Measurements from ENCODE around the gene NRBF2.
"Not testable (repeated sequence)": the region's sequence is repeated elsewhere in the genome, so short reads cannot be mapped to it uniquely, and the experiment has no call there.

Gene NRBF2

DNA sequence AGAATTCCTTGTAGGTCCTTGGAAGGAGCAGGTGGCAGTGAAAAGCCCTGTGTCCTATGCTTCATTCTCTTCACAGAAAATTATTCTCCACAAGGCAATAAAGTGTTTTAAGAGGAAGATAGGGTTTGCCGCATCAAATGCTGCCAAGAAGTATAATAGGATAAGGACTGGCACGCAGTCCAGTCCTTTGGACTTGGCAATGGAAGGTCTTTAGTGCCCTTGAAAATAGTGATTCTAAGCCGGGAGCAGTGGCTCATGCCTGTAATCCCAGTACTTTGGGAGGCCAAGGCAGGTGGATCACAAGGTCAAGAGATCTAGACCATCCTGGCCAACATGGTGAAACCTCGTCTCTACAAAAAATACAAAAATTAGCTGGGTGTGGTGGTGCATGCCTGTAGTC lies 29.9 kb upstream of the NRBF2 start:
- H3K36me3 ChIP-seq (ENCODE audit: control insufficient read depth, insufficient read depth, low read length); H3K27ac ChIP-seq (ENCODE audit: low read depth, low read length); H3K9ac ChIP-seq (ENCODE audit: low read length); H3K27me3 ChIP-seq (ENCODE audit: control insufficient read depth, insufficient read depth, low read length); H3K4me3 ChIP-seq (ENCODE audit: low read depth, low read length); H3K9me3 ChIP-seq (ENCODE audit: control insufficient read depth, insufficient read depth, low read depth, low read length): not testable (repeated sequence)
- H3K4me1 ChIP-seq (ENCODE audit: control insufficient read depth, insufficient read depth, low read length), result peaks cover 15% of the 10 kb centered on the region

GRCh38 chr10:63103971-63104409 lies 29.1 kb upstream of the NRBF2 start:
- Histone ChIP-seq H3K9ac (ENCODE audit: low read length) (no peak overlapping the region), H3K27ac (ENCODE audit: low read depth, low read length) (no peak overlapping the region), H3K4me3 (ENCODE audit: low read depth, low read length) (no peak overlapping the region), H3K27me3 (ENCODE audit: control insufficient read depth, insufficient read depth, low read length) (no peaks in the 10 kb centered on the region), H3K36me3 (ENCODE audit: control insufficient read depth, insufficient read depth, low read length) (no peaks in the 10 kb centered on the region), H3K4me1 (ENCODE audit: control insufficient read depth, insufficient read depth, low read length) (peaks cover 15% of the 10 kb centered on the region), H3K9me3 (ENCODE audit: control insufficient read depth, insufficient read depth, low read depth, low read length) (no peaks in the 10 kb centered on the region)

DNA sequence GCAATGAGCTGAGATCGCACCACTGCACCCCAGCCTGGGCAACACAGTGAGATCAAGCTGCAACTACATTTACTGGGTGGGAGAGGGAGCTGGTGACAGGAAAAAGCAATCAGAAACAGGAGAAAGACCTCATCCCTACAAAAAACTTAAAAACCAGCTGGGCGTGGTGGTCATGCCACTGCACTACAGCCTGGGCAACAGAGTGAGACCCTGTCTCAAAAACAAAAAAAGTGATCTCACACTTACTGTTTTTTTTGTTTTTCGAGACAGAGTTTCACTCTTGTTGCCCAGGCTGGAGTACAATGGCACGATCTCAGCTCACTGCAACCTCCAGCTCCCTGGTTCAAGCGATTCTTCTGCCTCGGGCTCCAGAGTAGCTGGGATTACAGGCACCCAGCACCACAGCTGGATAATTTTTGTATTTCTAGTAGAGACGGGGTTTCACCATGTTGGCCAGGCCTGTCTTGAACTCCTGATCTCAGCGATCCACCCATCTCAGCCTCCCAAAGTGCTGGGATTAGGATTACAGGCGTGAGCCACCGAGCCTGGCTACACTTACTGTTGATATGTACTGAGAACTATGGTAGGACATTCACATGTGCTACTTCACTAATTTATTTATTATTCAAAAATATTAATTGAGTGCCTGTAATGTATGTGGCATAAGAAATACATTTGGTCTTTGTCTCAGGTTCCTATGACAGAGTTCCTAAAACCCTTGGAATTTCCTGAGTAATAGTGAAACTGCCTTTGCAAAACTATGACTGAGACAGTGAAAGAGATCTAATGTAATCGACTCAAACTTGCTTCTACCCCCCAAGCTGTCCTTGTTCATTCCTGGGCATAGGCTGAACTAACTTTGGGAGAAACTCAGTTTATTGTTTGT lies 27.7 kb upstream of the NRBF2 start:
- peaks cover 15% of the 10 kb centered on the region for H3K4me1 ChIP-seq (ENCODE audit: control insufficient read depth, insufficient read depth, low read length)
- H3K9me3 ChIP-seq (ENCODE audit: control insufficient read depth, insufficient read depth, low read depth, low read length), result no peaks in the 10 kb centered on the region
- H3K27me3 ChIP-seq (ENCODE audit: control insufficient read depth, insufficient read depth, low read length), result no peaks in the 10 kb centered on the region
- H3K4me3 ChIP-seq (ENCODE audit: low read depth, low read length), result no peak overlapping the region
- H3K36me3 ChIP-seq (ENCODE audit: control insufficient read depth, insufficient read depth, low read length), result no peaks in the 10 kb centered on the region
- no peak overlapping the region for H3K9ac ChIP-seq (ENCODE audit: low read length)
- H3K27ac ChIP-seq (ENCODE audit: low read depth, low read length), result no peak overlapping the region

DNA sequence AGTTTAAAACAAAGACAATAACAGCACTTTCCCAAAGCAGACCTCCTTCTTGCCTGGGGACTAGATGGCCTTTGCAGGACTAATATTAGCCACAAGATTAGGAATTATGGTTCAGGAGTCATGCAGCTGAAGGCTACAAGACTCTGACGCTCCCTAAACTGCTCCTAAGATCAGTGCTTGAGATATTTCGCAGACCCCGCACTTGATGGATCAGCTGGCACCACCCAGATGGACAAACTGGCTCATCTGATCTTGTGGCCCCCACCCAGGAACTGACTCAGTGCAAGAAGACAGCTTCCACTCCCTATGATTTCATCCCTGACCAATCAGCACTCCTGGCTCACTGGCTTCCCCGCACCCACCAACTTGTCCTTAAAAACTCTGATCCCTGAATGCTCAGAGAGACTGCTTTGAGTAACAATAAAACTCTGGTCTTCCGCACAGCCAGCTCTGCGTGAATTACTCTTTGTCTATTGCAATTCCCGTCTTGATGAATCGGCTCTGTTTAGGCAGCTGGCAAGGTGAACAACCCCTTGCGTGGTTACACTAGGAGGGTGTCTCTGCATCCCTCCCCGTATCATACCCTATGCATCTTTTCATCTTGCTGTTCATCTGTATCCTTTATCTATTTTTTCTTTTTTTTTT lies 26.9 kb upstream of the NRBF2 start:
- Histone ChIP-seq H3K9me3 (ENCODE audit: control insufficient read depth, insufficient read depth, low read depth, low read length) (no peaks in the 10 kb centered on the region), H3K4me3 (ENCODE audit: low read depth, low read length) (no peak overlapping the region), H3K27me3 (ENCODE audit: control insufficient read depth, insufficient read depth, low read length) (no peaks in the 10 kb centered on the region), H3K9ac (ENCODE audit: low read length) (no peak overlapping the region), H3K27ac (ENCODE audit: low read depth, low read length) (no peak overlapping the region), H3K4me1 (ENCODE audit: control insufficient read depth, insufficient read depth, low read length) (peaks cover 15% of the 10 kb centered on the region), H3K36me3 (ENCODE audit: control insufficient read depth, insufficient read depth, low read length) (no peaks in the 10 kb centered on the region)

- no peaks in the 10 kb centered on the region for H3K36me3 ChIP-seq (ENCODE audit: control insufficient read depth, insufficient read depth, low read length)
- H3K9me3 ChIP-seq (ENCODE audit: control insufficient read depth, insufficient read depth, low read depth, low read length), result no peaks in the 10 kb centered on the region
- H3K4me1 ChIP-seq (ENCODE audit: control insufficient read depth, insufficient read depth, low read length), result peaks cover 15% of the 10 kb centered on the region
- no peaks in the 10 kb centered on the region for H3K27me3 ChIP-seq (ENCODE audit: control insufficient read depth, insufficient read depth, low read length)
- H3K4me3 ChIP-seq (ENCODE audit: low read depth, low read length), result no peak overlapping the region
- no peak overlapping the region for H3K27ac ChIP-seq (ENCODE audit: low read depth, low read length)
- no peak overlapping the region for H3K9ac ChIP-seq (ENCODE audit: low read length)
Measured at GRCh38 chr10:63107943-63108437, 25.1 kb upstream of the NRBF2 start.

GRCh38 chr10:63110940-63111339 lies 22.2 kb upstream of the NRBF2 start:
- H3K4me3 ChIP-seq (ENCODE audit: low read depth, low read length), result no peak overlapping the region
- peaks cover 7% of the 10 kb centered on the region for H3K4me1 ChIP-seq (ENCODE audit: control insufficient read depth, insufficient read depth, low read length)
- H3K36me3 ChIP-seq (ENCODE audit: control insufficient read depth, insufficient read depth, low read length), result no peaks in the 10 kb centered on the region
- H3K27me3 ChIP-seq (ENCODE audit: control insufficient read depth, insufficient read depth, low read length), result no peaks in the 10 kb centered on the region
- H3K9me3 ChIP-seq (ENCODE audit: control insufficient read depth, insufficient read depth, low read depth, low read length), result no peaks in the 10 kb centered on the region
- H3K9ac ChIP-seq (ENCODE audit: low read length), result no peak overlapping the region
- no peak overlapping the region for H3K27ac ChIP-seq (ENCODE audit: low read depth, low read length)

- Histone ChIP-seq H3K27me3 (ENCODE audit: control insufficient read depth, insufficient read depth, low read length) (no peaks in the 10 kb centered on the region), H3K9ac (ENCODE audit: low read length) (no peak overlapping the region), H3K4me3 (ENCODE audit: low read depth, low read length) (no peak overlapping the region), H3K4me1 (ENCODE audit: control insufficient read depth, insufficient read depth, low read length) (no peaks in the 10 kb centered on the region), H3K36me3 (ENCODE audit: control insufficient read depth, insufficient read depth, low read length) (no peaks in the 10 kb centered on the region), H3K9me3 (ENCODE audit: control insufficient read depth, insufficient read depth, low read depth, low read length) (no peaks in the 10 kb centered on the region), H3K27ac (ENCODE audit: low read depth, low read length) (no peak overlapping the region)
Measured at GRCh38 chr10:63114031-63114814, 18.9 kb upstream of the NRBF2 start.

DNA sequence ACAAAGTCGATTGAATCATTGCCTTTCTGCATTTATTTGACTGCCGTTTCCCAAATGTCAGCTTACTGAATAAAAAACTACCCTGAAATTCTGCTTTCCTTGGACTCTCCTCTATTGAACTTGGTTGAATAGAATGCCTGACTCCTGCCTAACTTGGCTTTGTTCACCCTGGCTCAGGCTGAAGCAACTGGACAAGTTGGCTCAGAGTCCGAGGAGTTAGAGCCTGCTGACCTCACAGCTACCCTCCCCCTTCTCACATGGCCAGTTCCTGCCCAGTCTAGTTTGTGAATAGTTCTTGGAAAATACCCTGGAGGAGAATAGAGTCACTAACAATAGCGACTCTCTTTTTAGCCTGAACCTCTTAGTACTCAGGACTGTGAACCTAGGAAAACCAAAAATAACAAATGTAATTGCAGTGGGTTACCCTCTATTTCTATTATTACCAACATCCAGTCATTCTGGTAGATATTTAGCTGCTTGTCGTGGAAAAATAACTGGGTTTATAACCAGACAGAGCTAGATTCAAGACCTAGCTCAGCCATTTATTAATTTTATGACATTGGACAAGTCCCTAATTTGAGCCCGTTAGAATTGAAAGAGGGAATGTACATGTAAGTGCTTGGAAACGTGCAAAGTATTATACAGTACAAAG lies 17.3 kb upstream of the NRBF2 start:
- Histone ChIP-seq H3K27me3 (ENCODE audit: control insufficient read depth, insufficient read depth, low read length) (no peaks in the 10 kb centered on the region), H3K27ac (ENCODE audit: low read depth, low read length) (no peak overlapping the region), H3K4me3 (ENCODE audit: low read depth, low read length) (no peak overlapping the region), H3K9me3 (ENCODE audit: control insufficient read depth, insufficient read depth, low read depth, low read length) (peaks cover under 1% of the 10 kb centered on the region), H3K9ac (ENCODE audit: low read length) (no peak overlapping the region), H3K4me1 (ENCODE audit: control insufficient read depth, insufficient read depth, low read length) (no peaks in the 10 kb centered on the region), H3K36me3 (ENCODE audit: control insufficient read depth, insufficient read depth, low read length) (no peaks in the 10 kb centered on the region)

DNA sequence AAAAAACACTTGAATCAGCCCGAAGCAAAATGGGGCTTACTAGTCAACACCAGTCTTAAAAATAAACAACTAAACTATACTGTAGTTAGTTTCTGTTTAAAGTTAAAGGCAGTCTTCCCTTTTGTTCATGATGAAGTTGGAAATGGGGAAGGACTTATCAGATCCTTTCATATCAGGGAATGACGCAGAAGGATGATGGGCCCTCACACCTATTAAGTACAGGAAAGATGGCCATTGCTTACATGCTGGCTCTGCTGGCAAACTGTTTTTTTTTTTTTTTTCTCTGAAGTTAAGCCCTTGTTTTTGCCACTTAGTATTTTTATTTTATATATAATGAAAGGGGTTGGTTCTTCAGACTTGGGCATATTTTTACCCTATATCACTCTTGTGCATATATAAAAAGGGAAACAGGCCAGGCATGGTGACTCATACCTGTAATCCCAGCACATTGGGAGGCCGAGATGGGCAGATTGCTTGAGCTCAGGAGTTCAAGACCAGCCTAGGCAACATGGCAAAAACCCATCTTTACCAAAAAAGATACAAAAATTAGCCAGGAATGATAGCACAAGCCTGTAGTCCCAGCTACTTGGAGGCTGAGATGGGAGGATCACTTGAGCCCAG lies 16.6 kb upstream of the NRBF2 start:
- Histone ChIP-seq H3K9ac (ENCODE audit: low read length) (no peak overlapping the region), H3K36me3 (ENCODE audit: control insufficient read depth, insufficient read depth, low read length) (no peaks in the 10 kb centered on the region)

GRCh38 chr10:63119041-63119440 lies 14.1 kb upstream of the NRBF2 start:
- H3K4me3 ChIP-seq (ENCODE audit: low read depth, low read length), result no peak overlapping the region
- no peak overlapping the region for H3K27ac ChIP-seq (ENCODE audit: low read depth, low read length)
- no peaks in the 10 kb centered on the region for H3K4me1 ChIP-seq (ENCODE audit: control insufficient read depth, insufficient read depth, low read length)
- H3K36me3 ChIP-seq (ENCODE audit: control insufficient read depth, insufficient read depth, low read length), result no peaks in the 10 kb centered on the region
- peaks cover 6% of the 10 kb centered on the region for H3K9me3 ChIP-seq (ENCODE audit: control insufficient read depth, insufficient read depth, low read depth, low read length)
- no peak overlapping the region for H3K9ac ChIP-seq (ENCODE audit: low read length)
- H3K27me3 ChIP-seq (ENCODE audit: control insufficient read depth, insufficient read depth, low read length), result no peaks in the 10 kb centered on the region

More for the DNA sequence above, 16.6 kb upstream of the NRBF2 start:
- H3K4me3 ChIP-seq (ENCODE audit: low read depth, low read length), result no peak overlapping the region
- H3K27me3 ChIP-seq (ENCODE audit: control insufficient read depth, insufficient read depth, low read length), result no peaks in the 10 kb centered on the region
- H3K4me1 ChIP-seq (ENCODE audit: control insufficient read depth, insufficient read depth, low read length), result no peaks in the 10 kb centered on the region
- peaks cover 6% of the 10 kb centered on the region for H3K9me3 ChIP-seq (ENCODE audit: control insufficient read depth, insufficient read depth, low read depth, low read length)
- no peak overlapping the region for H3K27ac ChIP-seq (ENCODE audit: low read depth, low read length)
